ENCODE measurements around the gene MCIDAS. TPM values are rescaled to one million over a fixed set of nuclear protein-coding genes. Genes with fewer than 3 reads are reported as not detected.

Gene MCIDAS
- total RNA-seq, 6 donors from 2014 or later, result 0.22 to 2.2 (median 0.45) TPM; not detected in 2

DNA sequence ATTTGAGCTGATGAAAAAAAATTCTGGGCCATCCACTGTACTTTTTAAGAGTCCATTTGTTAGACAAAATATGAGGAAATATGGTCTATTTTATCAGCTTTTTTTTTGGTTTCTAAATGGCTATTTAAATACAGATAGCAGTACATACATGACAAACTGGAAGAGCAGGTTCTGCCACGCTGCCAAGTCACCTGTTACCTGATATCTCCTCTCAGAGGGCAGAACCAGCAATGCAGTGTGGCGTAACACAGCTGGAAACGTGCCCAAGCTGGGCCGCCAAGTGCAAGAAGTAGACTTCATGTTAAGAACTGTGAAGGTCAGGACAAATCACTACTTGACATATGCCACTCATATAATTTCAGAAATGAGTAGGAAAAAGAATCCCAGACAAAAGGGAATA lies 8.1 kb downstream of the MCIDAS start:
- 39 to 41% methylated on average over 4 of the region's 4 CpGs for WGBS, 2 donors

DNA sequence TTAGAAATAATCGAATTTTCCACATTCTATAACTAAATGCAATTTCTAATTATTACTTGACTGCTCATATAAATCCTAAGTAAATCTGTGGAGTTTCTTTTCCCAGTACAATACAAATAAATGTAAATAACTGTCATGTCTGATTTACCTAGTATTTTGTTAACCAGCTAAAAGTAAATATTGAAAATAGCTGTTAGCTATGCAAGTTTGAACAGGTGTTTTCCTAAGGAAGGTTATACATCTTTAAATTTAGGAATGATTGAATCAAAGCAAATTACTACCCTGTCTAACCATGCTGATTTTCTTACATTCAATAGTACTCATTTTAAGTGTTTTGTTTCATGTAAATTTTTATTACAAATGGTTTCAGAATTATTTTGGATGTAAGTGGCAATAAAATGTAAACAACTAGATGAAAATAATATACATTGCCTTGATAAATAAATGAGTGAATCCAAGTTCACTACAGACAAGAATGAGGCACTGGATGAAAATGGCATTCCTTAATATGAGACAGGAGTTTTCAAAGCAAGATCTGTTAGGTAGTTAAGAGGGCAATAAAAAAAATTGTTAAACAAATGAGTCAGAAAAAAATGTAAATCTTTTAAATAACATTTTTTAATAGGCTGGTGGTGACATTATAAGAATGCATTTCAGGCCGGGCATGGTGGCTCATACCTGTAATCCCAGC lies 15.8 kb downstream of the MCIDAS start:
- H3K36me3 ChIP-seq, result no peaks in the 10 kb centered on the region
- H3K27ac ChIP-seq, result no peak overlapping the region
- WGBS, 2 donors, result 82 to 94% methylated on average over 2 of the region's 2 CpGs
- H3K4me1 ChIP-seq, result no peaks in the 10 kb centered on the region
- DNase-seq (no peak), ATAC-seq (ENCODE audit: low FRiP score in 2 of 2) (no peak)
- TF ChIP-seq POLR2AphosphoS5 (IDR thresholded peaks at IDR 0.05) (no peak), EP300 (IDR thresholded peaks at IDR 0.05) (no peak), POLR2A (IDR thresholded peaks at IDR 0.05) (no peak)
- TF ChIP-seq, protein P1, sequence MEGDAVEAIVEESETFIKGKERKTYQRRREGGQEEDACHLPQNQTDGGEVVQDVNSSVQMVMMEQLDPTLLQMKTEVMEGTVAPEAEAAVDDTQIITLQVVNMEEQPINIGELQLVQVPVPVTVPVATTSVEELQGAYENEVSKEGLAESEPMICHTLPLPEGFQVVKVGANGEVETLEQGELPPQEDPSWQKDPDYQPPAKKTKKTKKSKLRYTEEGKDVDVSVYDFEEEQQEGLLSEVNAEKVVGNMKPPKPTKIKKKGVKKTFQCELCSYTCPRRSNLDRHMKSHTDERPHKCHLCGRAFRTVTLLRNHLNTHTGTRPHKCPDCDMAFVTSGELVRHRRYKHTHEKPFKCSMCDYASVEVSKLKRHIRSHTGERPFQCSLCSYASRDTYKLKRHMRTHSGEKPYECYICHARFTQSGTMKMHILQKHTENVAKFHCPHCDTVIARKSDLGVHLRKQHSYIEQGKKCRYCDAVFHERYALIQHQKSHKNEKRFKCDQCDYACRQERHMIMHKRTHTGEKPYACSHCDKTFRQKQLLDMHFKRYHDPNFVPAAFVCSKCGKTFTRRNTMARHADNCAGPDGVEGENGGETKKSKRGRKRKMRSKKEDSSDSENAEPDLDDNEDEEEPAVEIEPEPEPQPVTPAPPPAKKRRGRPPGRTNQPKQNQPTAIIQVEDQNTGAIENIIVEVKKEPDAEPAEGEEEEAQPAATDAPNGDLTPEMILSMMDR (IDR thresholded peaks at IDR 0.05), result no peak
- no peaks in the 10 kb centered on the region for H3K9me3 ChIP-seq
- H3K4me3 ChIP-seq, result no peak overlapping the region
- H3K27me3 ChIP-seq, result no peaks in the 10 kb centered on the region

More for the DNA sequence above, 8.1 kb downstream of the MCIDAS start:
- no peak overlapping the region for H3K27ac ChIP-seq
- H3K36me3 ChIP-seq, result no peaks in the 10 kb centered on the region
- TF ChIP-seq, protein P1 (IDR thresholded peaks at IDR 0.05), result no peak
- TF ChIP-seq POLR2AphosphoS5 (IDR thresholded peaks at IDR 0.05), result peak in 1 of 2 donors; percentile 65
- no peak for TF ChIP-seq POLR2A (IDR thresholded peaks at IDR 0.05)
- TF ChIP-seq EP300 (IDR thresholded peaks at IDR 0.05), result peak in 1 of 4 donors; percentile 27
- peaks cover 0 to 42% (median 26%) of the 10 kb centered on the region in 4 donors for H3K27me3 ChIP-seq
- DNase-seq (peak; percentile 28 to 90), ATAC-seq (ENCODE audit: low FRiP score in 2 of 2) (peak in 1 of 2 donors; percentile 44)
- H3K4me3 ChIP-seq, result no peak overlapping the region
- no peaks in the 10 kb centered on the region for H3K9me3 ChIP-seq
- H3K4me1 ChIP-seq, result peaks cover 18 to 21% (median 20%) of the 10 kb centered on the region in 4 donors

DNA sequence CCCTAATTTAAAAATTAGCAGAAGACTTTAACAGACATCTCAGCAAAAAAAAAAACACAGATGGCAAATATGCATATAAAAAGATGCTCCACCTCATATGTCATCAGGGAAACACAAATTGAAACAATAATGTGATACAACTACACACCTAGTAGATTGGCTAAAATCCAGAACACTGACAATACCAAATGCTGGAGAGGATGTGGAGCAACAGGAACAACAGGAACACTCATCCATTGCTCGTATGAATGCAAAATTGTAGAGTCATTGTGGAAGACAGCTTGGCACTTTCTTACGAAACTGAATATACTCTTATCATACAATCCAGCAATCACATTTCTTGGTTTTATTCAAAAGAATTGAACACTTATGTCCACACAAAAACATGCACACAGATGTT lies 22.1 kb downstream of the MCIDAS start:
- no peaks in the 10 kb centered on the region for H3K4me1 ChIP-seq
- H3K9me3 ChIP-seq, result no peaks in the 10 kb centered on the region
- 34 to 35% methylated on average over 2 of the region's 2 CpGs for WGBS, 2 donors
- H3K27ac ChIP-seq, result no peak overlapping the region
- H3K27me3 ChIP-seq, result no peaks in the 10 kb centered on the region
- TF ChIP-seq EP300 (IDR thresholded peaks at IDR 0.05), result no peak
- TF ChIP-seq, protein P1 (IDR thresholded peaks at IDR 0.05), result no peak
- no peak for TF ChIP-seq POLR2AphosphoS5 (IDR thresholded peaks at IDR 0.05)
- no peak for TF ChIP-seq POLR2A (IDR thresholded peaks at IDR 0.05)
- H3K36me3 ChIP-seq, result no peaks in the 10 kb centered on the region
- H3K4me3 ChIP-seq, result no peak overlapping the region
- DNase-seq, result no peak
- no peak for ATAC-seq (ENCODE audit: low FRiP score in 2 of 2)

- ATAC-seq (ENCODE audit: low FRiP score in 2 of 2) (no peak), DNase-seq (no peak)
- no peaks in the 10 kb centered on the region for H3K4me1 ChIP-seq
- no peaks in the 10 kb centered on the region for H3K9me3 ChIP-seq
- H3K4me3 ChIP-seq, result no peak overlapping the region
- no peak overlapping the region for H3K27ac ChIP-seq
- 50 to 81% methylated on average over 2 of the region's 2 CpGs for WGBS, 2 donors
- peaks cover 0 to 4% (median 2%) of the 10 kb centered on the region in 4 donors for H3K27me3 ChIP-seq
- no peak for TF ChIP-seq POLR2AphosphoS5 (IDR thresholded peaks at IDR 0.05)
- no peaks in the 10 kb centered on the region for H3K36me3 ChIP-seq
Measured at GRCh38 chr5:55191165-55191564, 36.0 kb downstream of the MCIDAS start.

DNA sequence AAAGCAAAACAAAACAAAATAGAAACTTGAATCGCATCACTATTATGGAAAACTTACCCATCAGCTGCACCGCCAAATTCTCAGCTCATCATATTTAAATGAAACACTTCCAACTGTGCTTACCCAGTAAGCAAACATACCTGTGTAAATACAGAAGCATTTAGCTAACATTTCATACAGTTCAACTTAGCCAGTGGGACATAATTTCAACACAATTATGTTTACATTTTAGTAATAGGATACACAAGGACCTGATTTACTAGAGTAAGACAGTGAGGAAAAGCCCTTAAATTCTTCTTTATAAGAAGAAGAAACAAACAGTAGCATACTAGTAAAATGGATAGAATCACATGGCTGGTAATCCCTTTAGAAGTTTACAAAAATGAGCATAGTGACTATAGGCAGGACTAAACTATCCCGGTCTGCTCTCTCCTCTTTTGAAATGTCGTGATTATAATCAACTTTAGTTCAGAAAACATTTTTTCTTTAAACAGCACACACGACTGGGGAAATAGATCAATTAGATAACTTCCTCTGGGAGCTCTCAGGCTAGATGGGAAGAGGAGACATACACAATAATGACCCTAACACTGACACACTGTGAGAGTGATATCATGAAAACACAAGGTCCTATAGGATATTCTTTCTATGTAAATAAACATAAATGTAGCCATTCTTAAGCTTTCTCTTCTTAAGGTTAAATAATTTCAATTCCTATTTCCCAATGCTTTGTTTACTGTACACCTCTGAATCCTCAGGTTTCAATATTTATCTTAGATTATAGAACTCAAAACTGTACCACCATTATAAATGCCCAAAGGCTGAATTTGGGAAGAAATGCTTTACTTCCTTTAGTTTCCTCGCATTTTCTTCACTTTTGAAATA lies 38.2 kb downstream of the MCIDAS start:
- H3K27me3 ChIP-seq, result peaks cover 0 to 4% (median 2%) of the 10 kb centered on the region in 4 donors
- no peak for ATAC-seq (ENCODE audit: low FRiP score in 2 of 2)
- H3K36me3 ChIP-seq, result no peaks in the 10 kb centered on the region
- TF ChIP-seq POLR2AphosphoS5 (IDR thresholded peaks at IDR 0.05), result no peak
- no peak for TF ChIP-seq POLR2A (IDR thresholded peaks at IDR 0.05)
- TF ChIP-seq, protein P1 (IDR thresholded peaks at IDR 0.05), result no peak
- no peak for TF ChIP-seq EP300 (IDR thresholded peaks at IDR 0.05)
- no peak overlapping the region for H3K27ac ChIP-seq
- no peaks in the 10 kb centered on the region for H3K4me1 ChIP-seq
- no peak overlapping the region for H3K4me3 ChIP-seq
- no peak for DNase-seq
- 52 to 54% methylated on average over 6 of the region's 6 CpGs for WGBS, 2 donors
- H3K9me3 ChIP-seq, result no peaks in the 10 kb centered on the region

All from upper lobe of left lung (tissue), 6 donors.